Mammary epithelial cell (primary cell): Measurements from ENCODE around the gene TEX29.

Experiments
- EZH2 ChIP-seq: IDR thresholded peaks from 2 replicates; pipeline ENCODE4 v1.6.1; 2012; ENCODE audit warnings: low read length, inconsistent platforms, borderline replicate concordance
- TF ChIP-seq, protein P1 (sequence below), 2 donors: IDR thresholded peaks in 1 of 2; conservative IDR thresholded peaks in 1 of 2; 2 replicates each; pipeline ENCODE4 v1.5.1; 2011 to 2012; ENCODE audit warnings: inconsistent platforms in 2 of 2, low read length in 2 of 2, mild to moderate bottlenecking in 2 of 2, control low read depth in 1 of 2, low read depth in 1 of 2; ENCODE audit not compliant: insufficient read depth in 1 of 2; ENCODE audit errors: extremely low read depth in 1 of 2

DNA sequence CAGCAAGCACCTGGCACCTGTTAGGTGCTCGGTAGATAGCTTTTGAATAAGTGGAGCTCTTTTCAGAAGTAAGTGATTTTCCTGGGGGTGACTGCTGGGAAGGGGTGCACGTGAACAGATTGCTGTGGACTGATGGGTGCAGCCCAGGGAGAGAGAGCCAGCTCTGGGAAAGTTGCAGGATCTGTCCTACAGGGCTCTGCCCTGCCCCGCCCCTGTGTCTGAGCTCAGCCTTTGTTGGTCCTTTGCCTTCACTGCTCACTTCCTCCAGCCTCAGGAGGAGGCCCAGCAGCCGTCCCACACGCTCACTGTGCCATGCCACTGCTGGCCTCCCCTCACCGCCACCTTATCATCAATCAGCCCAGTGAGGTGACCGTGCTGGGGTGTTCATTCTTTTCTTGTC is 33.7 kb upstream of the TEX29 start:
- TF ChIP-seq EZH2: no peak
- TF ChIP-seq, protein P1, sequence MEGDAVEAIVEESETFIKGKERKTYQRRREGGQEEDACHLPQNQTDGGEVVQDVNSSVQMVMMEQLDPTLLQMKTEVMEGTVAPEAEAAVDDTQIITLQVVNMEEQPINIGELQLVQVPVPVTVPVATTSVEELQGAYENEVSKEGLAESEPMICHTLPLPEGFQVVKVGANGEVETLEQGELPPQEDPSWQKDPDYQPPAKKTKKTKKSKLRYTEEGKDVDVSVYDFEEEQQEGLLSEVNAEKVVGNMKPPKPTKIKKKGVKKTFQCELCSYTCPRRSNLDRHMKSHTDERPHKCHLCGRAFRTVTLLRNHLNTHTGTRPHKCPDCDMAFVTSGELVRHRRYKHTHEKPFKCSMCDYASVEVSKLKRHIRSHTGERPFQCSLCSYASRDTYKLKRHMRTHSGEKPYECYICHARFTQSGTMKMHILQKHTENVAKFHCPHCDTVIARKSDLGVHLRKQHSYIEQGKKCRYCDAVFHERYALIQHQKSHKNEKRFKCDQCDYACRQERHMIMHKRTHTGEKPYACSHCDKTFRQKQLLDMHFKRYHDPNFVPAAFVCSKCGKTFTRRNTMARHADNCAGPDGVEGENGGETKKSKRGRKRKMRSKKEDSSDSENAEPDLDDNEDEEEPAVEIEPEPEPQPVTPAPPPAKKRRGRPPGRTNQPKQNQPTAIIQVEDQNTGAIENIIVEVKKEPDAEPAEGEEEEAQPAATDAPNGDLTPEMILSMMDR (conservative IDR thresholded peaks at IDR 0.05 in 1 of 2, IDR thresholded peaks at IDR 0.05 in 1 of 2; ENCODE audit: extremely low read depth in 1 of 2, insufficient read depth in 1 of 2, low read depth in 1 of 2, low read length in 2 of 2): no peak
